HG03432 (cell line): Measurements from ENCODE around the gene CHMP4B.

Source experiments
- ATAC-seq: cut with Tn5 transposase; IDR thresholded peaks from one replicate; pipeline ENCODE4 v1.9.1; 2021; ENCODE audit warnings: mild to moderate bottlenecking, moderate library complexity; ENCODE audit not compliant: unreplicated experiment

Gene CHMP4B

DNA sequence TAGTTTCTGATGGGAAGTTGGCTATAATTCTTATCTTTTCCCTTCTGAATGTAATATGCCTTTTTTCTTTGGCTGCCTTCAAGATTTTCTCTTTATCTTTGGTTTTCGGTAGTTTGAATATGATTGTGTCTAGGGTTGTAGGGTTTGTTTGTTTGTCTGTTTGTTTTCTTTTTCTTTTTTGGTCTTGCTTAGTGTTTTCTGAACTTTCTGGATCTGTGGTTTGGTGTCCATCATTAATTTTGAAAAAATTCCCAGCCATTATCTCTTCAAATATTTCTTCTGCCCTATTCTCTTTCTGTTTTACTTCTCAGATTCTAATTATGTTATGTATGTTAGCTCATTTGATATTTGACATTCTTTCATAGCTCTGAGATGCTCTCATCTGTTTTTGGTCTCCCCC, 79.4 kb downstream of the CHMP4B start:
- ATAC-seq = no peak

DNA sequence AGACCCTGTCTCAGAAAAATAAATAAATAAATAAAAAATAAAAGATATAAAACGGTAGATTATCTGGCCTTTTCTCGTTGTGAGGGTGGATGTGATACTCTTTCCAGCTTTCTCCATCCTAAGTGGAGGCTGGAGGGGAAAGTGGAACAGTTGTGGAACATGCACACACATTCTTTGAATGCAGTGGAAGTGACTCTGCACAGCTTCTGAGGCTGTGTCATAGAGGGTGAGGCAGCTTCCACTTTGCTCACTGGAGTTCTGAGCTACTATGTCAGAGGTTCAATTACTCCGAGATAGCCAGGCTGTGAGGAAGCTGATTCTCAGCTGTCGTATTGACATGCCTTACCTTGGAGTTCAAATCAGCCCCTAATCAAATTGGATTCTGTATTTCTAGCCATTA, 82.2 kb downstream of the CHMP4B start:
- no peak for ATAC-seq

DNA sequence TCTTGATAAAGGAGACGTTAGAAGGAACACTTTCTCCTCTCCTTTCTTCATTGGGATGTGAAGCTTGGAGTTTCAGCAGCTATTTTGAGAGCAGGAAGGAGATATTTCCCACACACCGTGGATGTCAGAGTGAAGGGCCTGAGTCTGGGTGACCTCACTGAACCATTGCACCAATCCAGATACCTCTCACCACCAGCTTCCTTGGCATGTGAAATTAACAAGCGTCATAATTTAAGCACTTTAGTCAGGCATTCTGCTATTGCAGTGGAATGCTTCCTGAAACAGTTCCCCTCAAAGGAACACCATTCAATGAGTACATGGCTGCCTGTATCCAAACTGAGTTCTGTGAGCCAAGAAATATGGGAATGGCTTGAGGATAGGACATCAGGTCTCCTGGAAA, 83.7 kb downstream of the CHMP4B start:
- ATAC-seq = no peak

DNA sequence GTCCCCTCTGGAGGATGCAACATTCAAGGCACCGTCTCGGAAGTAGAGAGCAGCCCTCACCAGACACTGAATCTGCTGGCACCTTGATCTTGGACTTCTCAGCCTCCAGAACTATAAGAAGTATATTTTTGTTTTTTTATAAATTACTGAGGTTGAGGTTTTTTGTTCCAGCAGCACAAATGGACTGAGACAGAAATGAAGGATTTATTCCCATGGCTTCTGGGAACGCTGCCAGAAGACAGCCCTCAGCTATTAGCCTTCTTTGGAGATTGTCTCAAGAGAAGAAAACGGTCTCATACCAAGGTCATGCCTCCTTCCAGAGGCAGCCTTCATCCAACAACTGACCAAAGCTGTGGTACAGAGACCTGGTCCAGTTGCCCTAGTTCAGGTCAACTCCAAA, 85.4 kb downstream of the CHMP4B start:
- no peak for ATAC-seq

DNA sequence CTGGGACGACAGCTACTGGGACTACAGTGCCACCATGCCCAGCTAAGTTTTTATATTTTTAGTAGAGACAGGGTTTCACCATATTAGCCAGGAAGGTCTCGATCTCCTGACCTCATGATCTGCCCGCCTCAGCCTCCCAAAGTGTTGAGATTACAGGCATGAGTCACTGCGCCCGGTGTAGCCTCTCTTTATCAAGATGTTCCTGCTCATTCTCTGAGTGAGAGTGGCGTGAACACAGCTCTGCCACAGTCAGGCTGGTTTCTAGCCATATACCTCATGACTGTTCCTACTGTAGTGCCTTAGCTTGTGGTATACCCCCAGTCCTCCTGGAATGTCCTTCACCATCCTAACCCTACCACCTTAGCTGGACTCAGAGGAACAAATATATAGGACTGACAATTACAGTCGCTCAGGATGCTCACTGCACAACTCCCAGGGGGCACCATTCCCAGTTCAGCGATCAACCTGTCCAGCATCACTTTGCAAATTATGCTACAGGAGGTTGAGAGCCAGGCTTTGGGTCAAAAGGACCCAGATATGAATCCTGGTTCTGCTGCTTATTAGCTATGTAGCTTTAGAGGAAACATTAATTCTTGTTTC, 86.3 kb downstream of the CHMP4B start:
- no peak for ATAC-seq

DNA sequence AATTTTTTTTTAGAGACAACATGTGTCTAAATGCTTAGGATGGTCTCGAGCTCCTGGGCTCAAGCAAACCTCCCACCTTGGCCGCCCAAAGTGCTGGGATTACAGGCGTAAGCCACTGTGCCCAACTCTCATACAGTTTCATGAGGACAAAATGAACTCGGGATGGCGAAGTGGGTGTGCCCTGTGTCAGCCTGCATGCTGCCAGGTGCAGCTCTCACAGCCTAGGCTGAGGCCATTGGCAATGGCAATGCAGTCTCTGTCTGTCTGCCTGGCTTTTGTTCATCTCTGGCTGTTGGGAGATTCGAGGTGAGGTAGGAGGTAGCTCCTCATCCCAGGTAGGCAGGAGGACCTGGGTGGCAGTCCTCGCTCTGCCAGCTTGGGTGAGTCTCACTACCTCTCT, 88.0 kb downstream of the CHMP4B start:
- ATAC-seq = no peak

DNA sequence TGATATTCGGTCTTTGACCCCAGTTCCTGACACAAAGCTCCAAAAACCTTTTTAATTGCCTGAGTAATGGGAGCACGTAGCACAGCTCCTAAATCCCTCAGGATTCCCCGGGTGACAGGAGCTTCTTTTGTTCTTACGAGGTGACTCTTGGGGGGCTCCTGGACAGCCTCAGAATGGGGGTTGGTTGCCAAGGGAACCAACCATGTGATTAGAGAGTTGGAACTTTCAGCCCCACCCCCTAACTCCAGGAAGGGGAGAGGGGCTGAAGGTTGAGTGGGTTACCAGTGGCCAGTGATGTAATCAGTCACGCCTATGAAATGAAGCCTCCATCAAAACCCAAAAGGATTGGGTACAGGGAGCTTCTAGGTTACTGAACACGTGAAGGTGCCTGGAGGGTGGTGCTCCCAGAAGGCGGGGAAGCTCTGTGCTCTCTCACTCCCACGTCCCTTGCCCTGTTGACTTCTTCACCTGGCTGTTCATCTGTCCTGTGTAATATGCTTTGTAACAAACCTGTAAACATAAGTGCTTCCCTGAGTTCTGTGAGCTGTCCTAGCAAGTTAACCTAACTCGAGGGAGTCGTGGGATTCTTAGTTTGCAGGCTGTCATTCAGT, 89.5 kb downstream of the CHMP4B start:
- no peak for ATAC-seq

DNA sequence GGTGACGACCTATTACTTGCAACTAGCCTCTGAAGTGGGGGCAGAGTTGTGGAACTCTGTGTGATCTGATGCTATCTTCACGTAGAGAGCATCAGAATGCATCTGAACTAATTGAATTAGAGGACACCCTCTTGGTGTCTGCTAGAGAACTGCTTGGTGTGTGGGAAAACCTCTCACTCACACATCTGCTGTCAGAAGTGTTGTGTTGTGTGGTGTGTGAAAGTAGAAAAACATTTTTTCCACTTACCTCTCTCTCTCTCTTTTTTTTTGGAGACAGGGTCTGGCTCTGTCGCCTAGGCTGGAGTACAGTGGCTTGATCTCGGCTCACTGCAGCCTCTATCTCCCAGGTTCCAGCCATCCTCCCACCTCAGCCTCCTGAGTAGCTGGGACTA, 90.0 kb downstream of the CHMP4B start:
- ATAC-seq = no peak

DNA sequence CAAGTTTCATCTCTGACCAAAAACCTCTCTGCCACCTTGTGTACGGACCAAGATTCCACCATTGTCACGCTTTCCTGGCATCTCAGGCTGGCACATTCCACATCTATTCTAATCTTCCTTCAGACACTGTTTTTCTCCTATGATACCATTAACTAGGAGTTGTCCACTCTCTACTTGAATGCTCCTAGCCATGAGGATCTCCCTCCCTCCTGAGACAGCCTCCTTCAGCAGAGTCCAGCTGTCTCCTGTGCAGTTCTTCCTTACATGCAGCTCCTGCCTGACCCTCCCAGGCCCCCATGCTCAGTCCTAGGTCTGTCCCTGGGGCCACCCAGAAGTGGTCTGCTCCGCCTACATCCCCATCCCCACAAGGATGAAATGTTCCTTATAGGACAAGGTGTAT, 90.9 kb downstream of the CHMP4B start:
- no peak for ATAC-seq
